ENCODE measurements around the gene CDC73. TPM values are rescaled to one million over a fixed set of nuclear protein-coding genes. Genes with fewer than 3 reads are reported as not detected.

The CDC73 gene
- total and polyA plus RNA-seq, 9 donors = 11.9 to 59.2 (median 52.0) TPM

DNA sequence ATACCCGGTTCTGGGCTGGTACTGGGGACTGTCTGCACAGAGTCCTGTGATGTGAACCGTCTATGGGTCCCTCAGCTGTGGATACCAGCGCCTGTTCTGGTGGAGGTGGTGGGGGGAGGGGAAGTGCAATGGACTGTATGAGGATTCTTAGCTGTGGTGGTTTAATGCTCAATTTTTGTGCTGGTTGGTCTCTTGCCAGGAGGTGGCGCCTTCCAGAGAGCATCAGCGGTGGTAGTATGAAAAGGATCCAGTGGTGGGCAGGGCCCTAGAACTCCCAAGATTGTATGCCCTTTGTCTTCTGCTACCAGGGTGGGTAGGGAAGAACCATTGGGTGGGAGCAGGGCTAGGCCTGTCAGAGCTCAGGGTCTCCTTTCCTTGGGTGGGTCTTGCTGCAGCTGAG is 153.9 kb downstream of the CDC73 start:
- no peak for DNase-seq

DNA sequence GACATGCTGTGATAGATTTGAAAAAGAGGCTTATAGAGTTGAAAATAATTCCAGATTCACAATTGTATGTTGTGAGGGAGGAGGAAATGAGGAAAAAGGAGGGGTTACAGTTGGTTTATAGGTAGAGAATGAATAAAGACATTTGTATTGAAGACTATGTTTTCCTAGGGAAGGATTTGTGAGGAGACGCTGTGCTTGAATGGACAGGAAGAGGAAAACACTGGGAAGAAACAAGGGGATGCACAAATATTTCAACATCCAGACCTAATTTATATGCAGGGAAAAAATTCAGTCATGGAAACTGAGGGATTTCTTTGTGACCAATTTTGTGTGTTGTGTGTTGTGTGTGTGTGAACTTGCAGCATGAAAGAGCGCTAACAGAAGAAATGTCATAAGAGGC is 157.1 kb downstream of the CDC73 start:
- H3K36me3 ChIP-seq = no peaks in the 10 kb centered on the region
- H3K4me1 ChIP-seq (ENCODE audit: insufficient read depth) = no peaks in the 10 kb centered on the region
- H3K27me3 ChIP-seq = no peaks in the 10 kb centered on the region
- TF ChIP-seq, protein P1, sequence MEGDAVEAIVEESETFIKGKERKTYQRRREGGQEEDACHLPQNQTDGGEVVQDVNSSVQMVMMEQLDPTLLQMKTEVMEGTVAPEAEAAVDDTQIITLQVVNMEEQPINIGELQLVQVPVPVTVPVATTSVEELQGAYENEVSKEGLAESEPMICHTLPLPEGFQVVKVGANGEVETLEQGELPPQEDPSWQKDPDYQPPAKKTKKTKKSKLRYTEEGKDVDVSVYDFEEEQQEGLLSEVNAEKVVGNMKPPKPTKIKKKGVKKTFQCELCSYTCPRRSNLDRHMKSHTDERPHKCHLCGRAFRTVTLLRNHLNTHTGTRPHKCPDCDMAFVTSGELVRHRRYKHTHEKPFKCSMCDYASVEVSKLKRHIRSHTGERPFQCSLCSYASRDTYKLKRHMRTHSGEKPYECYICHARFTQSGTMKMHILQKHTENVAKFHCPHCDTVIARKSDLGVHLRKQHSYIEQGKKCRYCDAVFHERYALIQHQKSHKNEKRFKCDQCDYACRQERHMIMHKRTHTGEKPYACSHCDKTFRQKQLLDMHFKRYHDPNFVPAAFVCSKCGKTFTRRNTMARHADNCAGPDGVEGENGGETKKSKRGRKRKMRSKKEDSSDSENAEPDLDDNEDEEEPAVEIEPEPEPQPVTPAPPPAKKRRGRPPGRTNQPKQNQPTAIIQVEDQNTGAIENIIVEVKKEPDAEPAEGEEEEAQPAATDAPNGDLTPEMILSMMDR (IDR thresholded peaks at IDR 0.05) = no peak
- no peak for TF ChIP-seq EP300 (IDR thresholded peaks at IDR 0.05)
- no peak for TF ChIP-seq POLR2A (IDR thresholded peaks at IDR 0.05)
- H3K9me3 ChIP-seq = no peaks in the 10 kb centered on the region
- no peak for DNase-seq
- intact Hi-C loops (cut with DNase I) = no loop called here
- no peak overlapping the region for H3K4me3 ChIP-seq
- WGBS, 3 donors = 88 to 95% (median 92%) methylated on average over 2 of the region's 2 CpGs
- H3K27ac ChIP-seq = no peak overlapping the region

More for the DNA sequence above, 153.9 kb downstream of the CDC73 start:
- no peak overlapping the region for H3K4me3 ChIP-seq
- H3K9me3 ChIP-seq = no peaks in the 10 kb centered on the region
- 93 to 96% (median 94%) methylated on average over 5 of the region's 5 CpGs for WGBS, 3 donors
- TF ChIP-seq EP300 (IDR thresholded peaks at IDR 0.05) (no peak), POLR2A (IDR thresholded peaks at IDR 0.05) (no peak)
- TF ChIP-seq, protein P1 (IDR thresholded peaks at IDR 0.05) = no peak
- H3K36me3 ChIP-seq = no peaks in the 10 kb centered on the region
- no peak overlapping the region for H3K27ac ChIP-seq
- no peaks in the 10 kb centered on the region for H3K27me3 ChIP-seq
- no peaks in the 10 kb centered on the region for H3K4me1 ChIP-seq (ENCODE audit: insufficient read depth)
- intact Hi-C loops (cut with DNase I) = no loop called here

DNA sequence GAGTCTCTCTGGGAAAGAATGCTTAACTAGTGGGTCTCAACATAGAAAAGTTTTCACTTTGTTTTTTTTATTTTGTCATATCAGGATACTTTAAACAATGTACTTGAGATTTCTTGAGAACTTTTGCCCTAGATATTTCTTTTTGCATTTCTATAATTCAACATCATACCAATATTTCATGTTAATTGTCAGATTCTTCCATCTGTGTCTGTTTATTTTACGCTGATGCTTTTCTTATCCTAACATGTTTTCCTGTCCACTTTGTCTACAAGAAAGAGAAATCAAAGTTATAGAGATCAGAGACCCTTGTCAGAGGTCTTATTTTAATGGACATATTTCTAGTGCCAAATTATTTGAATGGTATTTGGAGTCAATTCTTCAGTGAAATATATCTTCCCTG is 160.1 kb downstream of the CDC73 start:
- Histone ChIP-seq H3K36me3 (no peaks in the 10 kb centered on the region), H3K27me3 (no peaks in the 10 kb centered on the region), H3K4me3 (no peak overlapping the region), H3K9me3 (no peaks in the 10 kb centered on the region), H3K27ac (no peak overlapping the region), H3K4me1 (ENCODE audit: insufficient read depth) (no peaks in the 10 kb centered on the region)
- intact Hi-C loops (cut with DNase I) = no loop called here
- no peak for DNase-seq
- WGBS, 3 donors = 59 to 79% (median 74%) methylated on average over 1 of the region's 1 CpG
- no peak for TF ChIP-seq EP300 (IDR thresholded peaks at IDR 0.05)
- no peak for TF ChIP-seq POLR2A (IDR thresholded peaks at IDR 0.05)
- TF ChIP-seq, protein P1 (IDR thresholded peaks at IDR 0.05) = no peak

DNA sequence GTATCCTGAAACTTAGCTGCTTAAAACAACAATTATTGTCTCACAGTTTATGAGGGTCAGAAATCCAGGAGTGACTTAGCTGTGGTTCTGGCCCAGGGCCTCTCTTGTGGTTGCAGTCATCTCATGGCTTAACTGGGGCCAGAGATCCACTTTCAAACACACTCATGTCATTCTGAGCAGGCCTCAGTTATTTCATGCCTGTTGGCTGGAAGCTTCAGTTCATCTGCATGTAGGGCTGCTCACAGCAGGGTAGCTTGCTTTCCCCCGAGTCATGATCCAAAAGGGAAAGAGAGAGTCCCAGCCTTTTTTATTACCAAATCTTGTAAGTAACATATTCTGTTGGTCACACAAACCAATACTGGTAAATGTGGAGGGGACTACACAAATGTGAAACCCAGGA is 161.2 kb downstream of the CDC73 start:
- Histone ChIP-seq H3K27ac (no peak overlapping the region), H3K27me3 (no peaks in the 10 kb centered on the region), H3K9me3 (no peaks in the 10 kb centered on the region), H3K4me3 (no peak overlapping the region), H3K36me3 (no peaks in the 10 kb centered on the region), H3K4me1 (ENCODE audit: insufficient read depth) (no peaks in the 10 kb centered on the region)
- TF ChIP-seq EP300 (IDR thresholded peaks at IDR 0.05) (no peak), POLR2A (IDR thresholded peaks at IDR 0.05) (no peak)
- TF ChIP-seq, protein P1 (IDR thresholded peaks at IDR 0.05) = no peak
- WGBS, 3 donors = 92 to 94% (median 94%) methylated on average over 1 of the region's 1 CpG
- no peak for DNase-seq
- intact Hi-C loops (cut with DNase I) = no loop called here

DNA sequence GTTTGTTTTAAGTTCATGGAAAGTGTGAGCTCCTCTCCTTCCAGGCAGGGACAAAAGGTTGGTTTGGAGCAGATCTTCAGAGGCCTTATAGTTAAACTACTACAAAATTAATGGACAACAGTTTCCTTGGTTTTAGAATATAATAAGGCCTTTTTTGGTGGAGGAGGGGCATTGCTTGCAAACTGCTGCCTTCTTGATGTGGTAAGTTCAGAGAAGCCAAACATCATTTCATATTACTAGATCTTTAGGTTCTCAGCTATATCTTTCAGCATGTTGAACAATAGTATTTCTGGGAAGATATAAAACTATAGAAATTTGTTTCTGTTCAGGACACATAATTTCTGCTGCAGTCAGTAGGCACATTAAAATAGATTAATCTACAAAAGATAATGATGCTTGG is 162.4 kb downstream of the CDC73 start:
- TF ChIP-seq, protein P1 (IDR thresholded peaks at IDR 0.05) = no peak
- no peak for TF ChIP-seq EP300 (IDR thresholded peaks at IDR 0.05)
- TF ChIP-seq POLR2A (IDR thresholded peaks at IDR 0.05) = no peak
- DNase-seq = no peak
- Histone ChIP-seq H3K9me3 (no peaks in the 10 kb centered on the region), H3K27me3 (no peaks in the 10 kb centered on the region), H3K36me3 (no peaks in the 10 kb centered on the region), H3K4me1 (ENCODE audit: insufficient read depth) (no peaks in the 10 kb centered on the region), H3K4me3 (no peak overlapping the region), H3K27ac (no peak overlapping the region)
- intact Hi-C loops (cut with DNase I) = no loop called here

Data from ovary (tissue), 9 donors.